Neural cell (in vitro differentiated cells): ENCODE measurements around the gene PTPRT.

Experiments used
- EP300 ChIP-seq: fragments of 450-650 bp; conservative IDR thresholded peaks from 2 replicates; pipeline ENCODE4 v1.6.1; 2014; ENCODE audit warnings: antibody characterized with exemption, mild to moderate bottlenecking, moderate library complexity; ENCODE audit not compliant: poor library complexity, severe bottlenecking
- EZH2 ChIP-seq: fragments of 200-600, 300-800 bp; shearing (Covaris generic), sonication (generic); IDR thresholded peaks from 2 replicates; pipeline ENCODE4 v1.6.1; 2014; ENCODE audit warnings: antibody characterized with exemption, low read length, borderline replicate concordance, mild to moderate bottlenecking; ENCODE audit not compliant: insufficient read depth, poor library complexity, severe bottlenecking
- RAD21 ChIP-seq: fragments of 450-650 bp; conservative IDR thresholded peaks from 2 replicates; pipeline ENCODE4 v1.6.1; 2014; ENCODE audit warnings: antibody characterized with exemption, mild to moderate bottlenecking, moderate library complexity
- TAF1 ChIP-seq: IDR thresholded peaks from 2 replicates; pipeline ENCODE4 v1.6.1; 2012; ENCODE audit warnings: low read depth
- TF ChIP-seq, protein P1 (sequence below): fragments of 450-650 bp; IDR thresholded peaks from 2 replicates; pipeline ENCODE4 v1.5.1; 2014; ENCODE audit warnings: antibody characterized with exemption, mild to moderate bottlenecking, moderate library complexity; ENCODE audit not compliant: poor library complexity, severe bottlenecking
- TF ChIP-seq, protein P2 (sequence below): IDR thresholded peaks from 2 replicates; pipeline ENCODE4 v1.6.1; 2012; ENCODE audit warnings: borderline replicate concordance

DNA sequence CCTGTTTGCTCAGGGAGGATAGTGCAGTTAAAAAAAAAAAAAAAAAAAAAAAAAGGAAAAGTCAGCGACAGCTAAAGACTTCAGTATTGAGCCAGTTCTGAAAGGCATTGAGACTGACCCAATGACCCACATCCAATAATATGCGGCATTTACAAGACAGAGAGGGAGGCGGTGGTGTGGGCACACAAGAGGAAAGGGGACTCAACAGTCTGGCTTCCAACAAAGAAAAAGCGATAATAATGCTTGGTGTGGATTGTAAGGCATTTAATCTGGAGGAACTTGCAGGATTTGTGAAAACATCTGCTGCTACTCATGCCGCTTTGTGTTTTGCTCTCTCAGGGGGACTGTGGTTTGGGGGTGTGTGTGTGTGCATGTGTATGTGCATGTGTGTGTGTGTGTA lies 787.3 kb downstream of the PTPRT start:
- TF ChIP-seq, protein P1, sequence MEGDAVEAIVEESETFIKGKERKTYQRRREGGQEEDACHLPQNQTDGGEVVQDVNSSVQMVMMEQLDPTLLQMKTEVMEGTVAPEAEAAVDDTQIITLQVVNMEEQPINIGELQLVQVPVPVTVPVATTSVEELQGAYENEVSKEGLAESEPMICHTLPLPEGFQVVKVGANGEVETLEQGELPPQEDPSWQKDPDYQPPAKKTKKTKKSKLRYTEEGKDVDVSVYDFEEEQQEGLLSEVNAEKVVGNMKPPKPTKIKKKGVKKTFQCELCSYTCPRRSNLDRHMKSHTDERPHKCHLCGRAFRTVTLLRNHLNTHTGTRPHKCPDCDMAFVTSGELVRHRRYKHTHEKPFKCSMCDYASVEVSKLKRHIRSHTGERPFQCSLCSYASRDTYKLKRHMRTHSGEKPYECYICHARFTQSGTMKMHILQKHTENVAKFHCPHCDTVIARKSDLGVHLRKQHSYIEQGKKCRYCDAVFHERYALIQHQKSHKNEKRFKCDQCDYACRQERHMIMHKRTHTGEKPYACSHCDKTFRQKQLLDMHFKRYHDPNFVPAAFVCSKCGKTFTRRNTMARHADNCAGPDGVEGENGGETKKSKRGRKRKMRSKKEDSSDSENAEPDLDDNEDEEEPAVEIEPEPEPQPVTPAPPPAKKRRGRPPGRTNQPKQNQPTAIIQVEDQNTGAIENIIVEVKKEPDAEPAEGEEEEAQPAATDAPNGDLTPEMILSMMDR, result no peak
- TF ChIP-seq, protein P2, sequence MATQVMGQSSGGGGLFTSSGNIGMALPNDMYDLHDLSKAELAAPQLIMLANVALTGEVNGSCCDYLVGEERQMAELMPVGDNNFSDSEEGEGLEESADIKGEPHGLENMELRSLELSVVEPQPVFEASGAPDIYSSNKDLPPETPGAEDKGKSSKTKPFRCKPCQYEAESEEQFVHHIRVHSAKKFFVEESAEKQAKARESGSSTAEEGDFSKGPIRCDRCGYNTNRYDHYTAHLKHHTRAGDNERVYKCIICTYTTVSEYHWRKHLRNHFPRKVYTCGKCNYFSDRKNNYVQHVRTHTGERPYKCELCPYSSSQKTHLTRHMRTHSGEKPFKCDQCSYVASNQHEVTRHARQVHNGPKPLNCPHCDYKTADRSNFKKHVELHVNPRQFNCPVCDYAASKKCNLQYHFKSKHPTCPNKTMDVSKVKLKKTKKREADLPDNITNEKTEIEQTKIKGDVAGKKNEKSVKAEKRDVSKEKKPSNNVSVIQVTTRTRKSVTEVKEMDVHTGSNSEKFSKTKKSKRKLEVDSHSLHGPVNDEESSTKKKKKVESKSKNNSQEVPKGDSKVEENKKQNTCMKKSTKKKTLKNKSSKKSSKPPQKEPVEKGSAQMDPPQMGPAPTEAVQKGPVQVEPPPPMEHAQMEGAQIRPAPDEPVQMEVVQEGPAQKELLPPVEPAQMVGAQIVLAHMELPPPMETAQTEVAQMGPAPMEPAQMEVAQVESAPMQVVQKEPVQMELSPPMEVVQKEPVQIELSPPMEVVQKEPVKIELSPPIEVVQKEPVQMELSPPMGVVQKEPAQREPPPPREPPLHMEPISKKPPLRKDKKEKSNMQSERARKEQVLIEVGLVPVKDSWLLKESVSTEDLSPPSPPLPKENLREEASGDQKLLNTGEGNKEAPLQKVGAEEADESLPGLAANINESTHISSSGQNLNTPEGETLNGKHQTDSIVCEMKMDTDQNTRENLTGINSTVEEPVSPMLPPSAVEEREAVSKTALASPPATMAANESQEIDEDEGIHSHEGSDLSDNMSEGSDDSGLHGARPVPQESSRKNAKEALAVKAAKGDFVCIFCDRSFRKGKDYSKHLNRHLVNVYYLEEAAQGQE, result no peak
- TF ChIP-seq EP300, result no peak
- no peak for TF ChIP-seq EZH2
- no peak for TF ChIP-seq TAF1
- TF ChIP-seq RAD21, result no peak
